ENCODE results near the gene TBCK.

- no peak for TF ChIP-seq CTCF (IDR thresholded peaks at IDR 0.05; ENCODE audit: insufficient read depth, low read depth, low read length)
- TF ChIP-seq EZH2 (IDR thresholded peaks at IDR 0.05; ENCODE audit: insufficient read depth, low read length) = no peak
Measured at GRCh38 chr4:106140601-106141000, 175.4 kb downstream of the TBCK start.

Data from astrocyte (in vitro differentiated cells and primary cell).